Endothelial cell (in vitro differentiated cells): ENCODE results near the gene RNF43. TPM values are rescaled to one million over a fixed set of nuclear protein-coding genes. Genes with fewer than 3 reads are reported as not detected.

Experiments
- DNase-seq: peaks from one replicate; pipeline ENCODE4 v3.0.0; 2021; ENCODE audit warnings: low spot score
- H3K27ac Mint-ChIP-seq: one replicate; pipeline ENCODE4 v1.8.0; 2021; ENCODE audit warnings: mixed read lengths, inconsistent platforms; ENCODE audit not compliant: unreplicated experiment
- H3K27me3 Mint-ChIP-seq: one replicate; pipeline ENCODE4 v1.8.0; 2021; ENCODE audit warnings: mild to moderate bottlenecking, moderate library complexity, mixed read lengths, inconsistent platforms; ENCODE audit not compliant: unreplicated experiment
- H3K36me3 Mint-ChIP-seq: one replicate; pipeline ENCODE4 v1.8.0; 2021; ENCODE audit warnings: mild to moderate bottlenecking, low read depth, mixed read lengths, inconsistent platforms; ENCODE audit not compliant: unreplicated experiment
- H3K4me1 Mint-ChIP-seq: one replicate; pipeline ENCODE4 v1.8.0; 2021; ENCODE audit warnings: mild to moderate bottlenecking, mixed read lengths, inconsistent platforms; ENCODE audit not compliant: unreplicated experiment
- H3K4me3 Mint-ChIP-seq: one replicate; pipeline ENCODE4 v1.8.0; 2021; ENCODE audit warnings: mild to moderate bottlenecking, mixed read lengths, inconsistent platforms; ENCODE audit not compliant: unreplicated experiment
- H3K9me3 Mint-ChIP-seq: one replicate; pipeline ENCODE4 v1.8.0; 2021; ENCODE audit warnings: mixed read lengths, inconsistent platforms; ENCODE audit not compliant: unreplicated experiment
- total RNA-seq: library from RNA; stranded (reverse); fragmentation: NEBNext Ultra II Directional; extraction: Animal tissue kit (Norgen Biotek cat#: 25700); gene quantifications from one replicate; pipeline ENCODE4 v1.2.1, GENCODE V29; 2021; ENCODE audit not compliant: unreplicated experiment
- TF ChIP-seq, protein P1 (sequence below): fragments of 200-600 bp; sonication (generic); IDR thresholded peaks from one replicate; pipeline ENCODE4 v1.5.0; 2021; ENCODE audit warnings: antibody characterized with exemption; ENCODE audit not compliant: unreplicated experiment

Gene RNF43
- total RNA-seq, 1 donor from 2014 or later: 0.56 TPM

DNA sequence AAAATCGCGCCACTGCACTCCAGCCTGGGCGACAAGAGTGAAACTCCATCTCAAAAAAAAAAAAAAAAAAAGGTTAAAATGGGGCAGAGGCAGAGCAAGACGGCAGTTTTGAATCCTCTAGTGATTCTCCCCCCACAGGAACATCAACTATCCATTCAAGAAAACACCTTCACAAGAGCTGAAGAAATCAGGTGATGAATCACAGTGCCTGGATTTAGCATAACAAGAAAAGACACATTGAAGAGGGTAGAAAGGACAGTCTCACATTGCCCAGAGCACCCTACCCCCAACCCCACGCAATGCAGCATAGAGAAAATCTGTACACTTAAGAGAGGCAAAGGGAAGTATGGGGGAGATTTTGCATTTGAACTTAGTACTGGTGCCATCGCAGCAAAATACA lies 28.8 kb upstream of the RNF43 start:
- peaks cover 4% of the 10 kb centered on the region for H3K27me3 Mint-ChIP-seq
- no peaks in the 10 kb centered on the region for H3K4me1 Mint-ChIP-seq
- TF ChIP-seq, protein P1, sequence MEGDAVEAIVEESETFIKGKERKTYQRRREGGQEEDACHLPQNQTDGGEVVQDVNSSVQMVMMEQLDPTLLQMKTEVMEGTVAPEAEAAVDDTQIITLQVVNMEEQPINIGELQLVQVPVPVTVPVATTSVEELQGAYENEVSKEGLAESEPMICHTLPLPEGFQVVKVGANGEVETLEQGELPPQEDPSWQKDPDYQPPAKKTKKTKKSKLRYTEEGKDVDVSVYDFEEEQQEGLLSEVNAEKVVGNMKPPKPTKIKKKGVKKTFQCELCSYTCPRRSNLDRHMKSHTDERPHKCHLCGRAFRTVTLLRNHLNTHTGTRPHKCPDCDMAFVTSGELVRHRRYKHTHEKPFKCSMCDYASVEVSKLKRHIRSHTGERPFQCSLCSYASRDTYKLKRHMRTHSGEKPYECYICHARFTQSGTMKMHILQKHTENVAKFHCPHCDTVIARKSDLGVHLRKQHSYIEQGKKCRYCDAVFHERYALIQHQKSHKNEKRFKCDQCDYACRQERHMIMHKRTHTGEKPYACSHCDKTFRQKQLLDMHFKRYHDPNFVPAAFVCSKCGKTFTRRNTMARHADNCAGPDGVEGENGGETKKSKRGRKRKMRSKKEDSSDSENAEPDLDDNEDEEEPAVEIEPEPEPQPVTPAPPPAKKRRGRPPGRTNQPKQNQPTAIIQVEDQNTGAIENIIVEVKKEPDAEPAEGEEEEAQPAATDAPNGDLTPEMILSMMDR: no peak
- no peak overlapping the region for H3K4me3 Mint-ChIP-seq
- H3K27ac Mint-ChIP-seq: no peak overlapping the region
- H3K36me3 Mint-ChIP-seq: no peaks in the 10 kb centered on the region
- no peaks in the 10 kb centered on the region for H3K9me3 Mint-ChIP-seq
- no peak for DNase-seq

DNA sequence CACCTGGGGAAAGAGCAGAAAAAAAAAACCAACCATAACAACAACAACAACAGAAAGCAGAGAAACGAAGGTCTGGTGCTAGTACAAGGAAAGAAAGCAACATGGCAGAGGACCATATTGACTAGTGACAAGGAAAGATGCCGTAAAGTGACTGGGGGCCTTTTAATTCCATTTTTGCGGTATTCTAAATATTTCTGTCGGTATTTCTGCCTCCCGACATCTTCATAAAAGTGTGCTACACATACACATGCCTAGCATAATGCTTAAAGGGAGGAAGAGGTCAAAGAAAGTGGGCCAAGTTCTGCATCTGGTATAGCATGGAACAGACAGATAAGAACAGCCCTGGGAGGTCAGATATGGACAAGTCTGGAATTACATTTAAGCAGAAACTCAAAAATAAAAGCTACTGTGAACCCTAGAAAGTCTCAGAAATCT lies 19.5 kb upstream of the RNF43 start:
- Mint-ChIP-seq H3K27me3 (peaks cover 9% of the 10 kb centered on the region), H3K4me3 (no peak overlapping the region), H3K4me1 (no peaks in the 10 kb centered on the region), H3K27ac (no peak overlapping the region), H3K9me3 (no peaks in the 10 kb centered on the region), H3K36me3 (no peaks in the 10 kb centered on the region)
- DNase-seq: no peak
- TF ChIP-seq, protein P1: no peak

DNA sequence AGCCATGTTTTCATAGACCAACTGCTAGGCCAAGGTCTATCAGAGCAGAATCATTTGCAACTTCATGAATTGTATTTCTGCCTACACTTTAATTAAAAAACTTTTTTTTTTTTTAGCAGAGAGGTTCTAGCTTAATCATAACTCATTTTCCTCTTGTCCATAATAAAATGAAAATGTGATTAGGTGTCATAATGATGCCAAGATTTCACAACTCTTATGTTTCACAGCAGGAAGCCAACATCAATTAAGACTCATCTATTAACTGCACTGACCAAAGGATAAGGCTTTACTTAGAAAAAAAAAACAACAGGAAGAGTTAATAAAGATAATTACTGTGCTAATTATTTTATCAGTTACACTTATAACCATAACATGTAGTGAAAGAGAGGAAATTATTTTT lies 18.9 kb upstream of the RNF43 start:
- DNase-seq: no peak
- Mint-ChIP-seq H3K4me1 (no peaks in the 10 kb centered on the region), H3K36me3 (no peaks in the 10 kb centered on the region), H3K27me3 (peaks cover 8% of the 10 kb centered on the region), H3K4me3 (no peak overlapping the region), H3K9me3 (no peaks in the 10 kb centered on the region), H3K27ac (no peak overlapping the region)
- TF ChIP-seq, protein P1: no peak

DNA sequence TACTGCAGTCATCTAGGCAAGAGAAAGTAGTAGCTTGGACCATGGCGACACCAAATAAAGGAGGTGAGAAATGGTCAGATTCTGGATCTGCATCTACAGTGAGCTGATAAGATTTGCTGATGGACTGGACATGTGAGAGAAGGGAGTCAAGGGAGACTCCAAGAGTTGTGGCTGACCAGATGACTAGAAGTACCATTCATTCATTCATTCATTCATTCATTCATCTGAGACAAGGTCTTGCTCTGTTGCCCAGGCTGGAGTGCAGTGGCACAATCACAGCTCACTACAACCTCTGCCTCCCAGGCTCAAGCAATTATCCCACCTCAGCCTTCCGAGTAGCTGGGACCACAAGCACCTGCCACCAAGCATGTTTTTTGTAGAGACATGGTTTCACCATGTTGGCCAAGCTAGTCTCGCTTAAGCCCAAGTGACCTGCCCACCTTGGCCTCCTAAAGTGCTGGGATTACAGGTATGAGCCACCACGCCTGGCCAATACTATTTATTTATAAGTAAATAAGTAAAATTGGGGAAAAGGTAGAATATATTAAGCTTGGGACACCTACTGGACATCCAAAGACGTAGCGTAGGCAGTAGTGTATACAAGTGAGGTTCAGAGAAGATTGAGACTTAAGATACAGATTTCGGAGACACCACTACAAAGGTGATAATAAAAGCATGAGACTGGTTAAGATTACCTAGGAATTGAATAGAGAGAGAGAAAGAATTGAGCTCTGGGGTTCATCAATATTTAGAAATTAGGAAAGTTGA lies 15.7 kb upstream of the RNF43 start:
- Mint-ChIP-seq H3K9me3 (no peaks in the 10 kb centered on the region), H3K4me1 (no peaks in the 10 kb centered on the region), H3K27ac (no peak overlapping the region), H3K4me3 (no peak overlapping the region), H3K36me3 (no peaks in the 10 kb centered on the region), H3K27me3 (peaks cover 8% of the 10 kb centered on the region)
- TF ChIP-seq, protein P1: no peak
- no peak for DNase-seq

DNA sequence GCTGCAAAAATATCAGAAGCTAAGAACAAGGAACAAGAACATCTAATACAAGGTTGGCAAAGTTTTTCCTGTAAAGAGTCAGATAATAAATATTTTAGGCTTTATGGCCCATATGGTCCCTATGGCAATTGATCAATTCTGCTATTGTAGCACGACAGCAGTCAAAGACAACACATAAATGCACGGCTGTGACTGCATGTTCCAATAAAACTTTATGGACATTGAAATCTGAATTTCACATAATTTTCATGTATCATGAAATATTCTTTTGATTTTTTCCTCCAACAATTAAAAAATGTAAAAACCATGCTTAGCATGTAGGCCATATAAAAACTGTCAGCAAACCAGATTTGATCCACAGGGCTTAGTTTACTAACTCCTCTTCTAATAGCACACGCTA lies 10.5 kb upstream of the RNF43 start:
- TF ChIP-seq, protein P1: no peak
- Mint-ChIP-seq H3K27me3 (no peaks in the 10 kb centered on the region), H3K4me1 (no peaks in the 10 kb centered on the region), H3K4me3 (no peak overlapping the region), H3K27ac (no peak overlapping the region), H3K36me3 (no peaks in the 10 kb centered on the region), H3K9me3 (no peaks in the 10 kb centered on the region)
- DNase-seq: no peak
